Mesenchymal stem cell (in vitro differentiated cells and primary cell): ENCODE results near the gene NT5DC3.

Source experiments
- DNase-seq: peaks from one replicate; pipeline ENCODE4 v3.0.0-alpha.2; 2013
- H2AFZ ChIP-seq: one replicate; pipeline ENCODE4 v1.6.1; 2013; ENCODE audit warnings: low read depth, mild to moderate bottlenecking, control low read depth, inconsistent platforms, low read length, moderate library complexity
- H2AK5ac ChIP-seq: 2 replicates; pipeline ENCODE4 v1.6.1; 2013; ENCODE audit warnings: low read length, moderate library complexity, mild to moderate bottlenecking, inconsistent platforms; ENCODE audit not compliant: severe bottlenecking
- H2BK120ac ChIP-seq: one replicate; pipeline ENCODE4 v1.6.1; 2013; ENCODE audit warnings: low read depth, mild to moderate bottlenecking, inconsistent platforms, low read length, moderate library complexity
- H2BK12ac ChIP-seq, 2 experiments: one replicate each; pipeline ENCODE4 v1.6.1; 2013; ENCODE audit warnings: inconsistent platforms in 2 of 2, low read length in 2 of 2, mild to moderate bottlenecking in 2 of 2, moderate library complexity in 2 of 2, control low read depth in 1 of 2
- H2BK15ac ChIP-seq: one replicate; pipeline ENCODE4 v1.6.1; 2013; ENCODE audit warnings: mild to moderate bottlenecking, low read depth, inconsistent platforms; ENCODE audit not compliant: poor library complexity, severe bottlenecking
- H2BK5ac ChIP-seq: 2 replicates; pipeline ENCODE4 v1.6.1; 2013; ENCODE audit warnings: low read depth, mild to moderate bottlenecking, low read length, control low read depth, inconsistent platforms; ENCODE audit not compliant: poor library complexity, severe bottlenecking
- H3K14ac ChIP-seq, 2 experiments: one replicate each; pipeline ENCODE4 v1.6.1; 2013; ENCODE audit warnings: inconsistent platforms in 2 of 2, low read length in 2 of 2, control low read depth in 1 of 2, mild to moderate bottlenecking in 1 of 2, moderate library complexity in 1 of 2
- H3K18ac ChIP-seq, 2 experiments: one replicate each; pipeline ENCODE4 v1.6.1; 2013; ENCODE audit warnings: inconsistent platforms in 2 of 2, low read length in 2 of 2, control low read depth in 1 of 2, low read depth in 1 of 2, mild to moderate bottlenecking in 1 of 2
- H3K23ac ChIP-seq, 2 experiments: one replicate each; pipeline ENCODE4 v1.6.1; 2013; ENCODE audit warnings: inconsistent platforms in 2 of 2, low read length in 2 of 2, mild to moderate bottlenecking in 2 of 2, moderate library complexity in 2 of 2, control low read depth in 1 of 2
- H3K27ac ChIP-seq: 2 replicates; pipeline ENCODE4 v1.5.1; 2013; ENCODE audit warnings: mild to moderate bottlenecking, moderate library complexity, low read length, control low read depth, inconsistent platforms; ENCODE audit not compliant: poor library complexity, severe bottlenecking
- H3K27me3 ChIP-seq, 2 experiments: 2 replicates each; pipeline versions ENCODE4 v1.6.1 to v1.7.0; 2013; ENCODE audit warnings: low read length in 2 of 2, mild to moderate bottlenecking in 2 of 2, moderate library complexity in 2 of 2, control low read depth in 1 of 2, inconsistent platforms in 1 of 2; ENCODE audit not compliant: control insufficient read depth in 1 of 2, insufficient read depth in 1 of 2
- H3K36me3 ChIP-seq, 2 experiments: 2 replicates each; pipeline versions ENCODE4 v1.6.1 to v1.7.0; 2013; ENCODE audit warnings: low read length in 2 of 2, control low read depth in 1 of 2, inconsistent platforms in 1 of 2, low read depth in 1 of 2, mild to moderate bottlenecking in 1 of 2; ENCODE audit not compliant: insufficient read depth in 2 of 2, control insufficient read depth in 1 of 2
- H3K4ac ChIP-seq, 2 experiments: one replicate each; pipeline ENCODE4 v1.6.1; 2013; ENCODE audit warnings: inconsistent platforms in 2 of 2, low read length in 2 of 2, mild to moderate bottlenecking in 2 of 2, moderate library complexity in 2 of 2, control low read depth in 1 of 2, low read depth in 1 of 2
- H3K4me1 ChIP-seq: 2 replicates; pipeline ENCODE4 v1.6.1; 2013; ENCODE audit warnings: low read depth, low read length, control low read depth; ENCODE audit not compliant: control insufficient read depth, insufficient read depth
- H3K4me2 ChIP-seq: 2 replicates; pipeline ENCODE4 v1.6.1; 2013; ENCODE audit warnings: low read length, mild to moderate bottlenecking, inconsistent platforms; ENCODE audit not compliant: poor library complexity, severe bottlenecking
- H3K4me3 ChIP-seq, 2 experiments: 2 replicates each; pipeline versions ENCODE4 v1.5.1 to v1.7.0; 2013; ENCODE audit warnings: low read length in 2 of 2, mild to moderate bottlenecking in 2 of 2, control low read depth in 1 of 2, low read depth in 1 of 2; ENCODE audit not compliant: insufficient read depth in 1 of 2
- H3K79me1 ChIP-seq: replicated peaks from 2 replicates; pipeline ENCODE4 v1.6.1; 2013; ENCODE audit warnings: mild to moderate bottlenecking, control low read depth, low read length, inconsistent platforms; ENCODE audit not compliant: poor library complexity, severe bottlenecking
- H3K9ac ChIP-seq: 2 replicates; pipeline ENCODE4 v1.7.0; 2013; ENCODE audit warnings: mild to moderate bottlenecking, low read length, moderate library complexity
- H3K9me3 ChIP-seq: 2 replicates; pipeline ENCODE4 v1.7.0; 2013; ENCODE audit warnings: mild to moderate bottlenecking, low read length; ENCODE audit not compliant: control insufficient read depth
- H4K8ac ChIP-seq: one replicate; pipeline ENCODE4 v1.6.1; 2013; ENCODE audit warnings: inconsistent platforms, mild to moderate bottlenecking, low read length, moderate library complexity
- H4K91ac ChIP-seq: one replicate; pipeline ENCODE4 v1.6.1; 2013; ENCODE audit warnings: mild to moderate bottlenecking, low read length, inconsistent platforms
- WGBS: methylation state at CpG from one replicate; pipeline ENCODE4 v1.1.7; 2013; ENCODE audit warnings: mixed read lengths; 5-methylcytosine and 5-hydroxymethylcytosine counted together

Gene NT5DC3

DNA sequence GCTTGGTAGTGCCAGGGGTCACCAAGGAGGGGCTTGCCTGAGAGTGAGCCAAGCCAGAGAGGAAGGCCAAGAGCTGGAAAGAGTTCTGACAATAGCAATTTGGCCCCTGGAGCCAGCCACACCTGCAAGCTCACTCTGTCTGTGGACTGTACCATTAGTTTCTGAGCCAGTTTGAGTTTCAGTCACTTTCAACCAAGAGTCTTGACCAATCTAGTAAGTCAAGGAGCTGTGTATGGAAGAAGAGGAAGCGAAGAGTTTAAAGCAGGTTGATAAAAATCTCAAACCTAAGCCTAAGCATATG lies 38.5 kb downstream of the NT5DC3 start:
- peaks cover 27% of the 10 kb centered on the region for H3K4me1 ChIP-seq
- H3K9ac ChIP-seq, result no peak overlapping the region
- no peak overlapping the region for H3K14ac ChIP-seq
- no peak overlapping the region for H3K4me3 ChIP-seq
- no peaks in the 10 kb centered on the region for H3K9me3 ChIP-seq
- no peak overlapping the region for H2BK5ac ChIP-seq
- peak overlapping the region; percentile 40 for H2AK5ac ChIP-seq
- peak overlapping the region in 1 of 2 experiments; percentile 8 for H3K4ac ChIP-seq
- 100% methylated on average over 1 of the region's 1 CpG for WGBS
- no peak overlapping the region for H3K4me2 ChIP-seq
- peak overlapping the region in 1 of 2 experiments; percentile 33 for H2BK12ac ChIP-seq
- no peak overlapping the region for H2AFZ ChIP-seq
- peaks cover 5 to 10% of the 10 kb centered on the region in 2 experiments for H3K36me3 ChIP-seq
- H4K8ac ChIP-seq, result no peak overlapping the region
- no peak overlapping the region for H3K23ac ChIP-seq
- peaks cover 17% of the 10 kb centered on the region for H3K79me1 ChIP-seq
- peak overlapping the region; percentile 29 to 44 for H3K18ac ChIP-seq
- no peaks in the 10 kb centered on the region for H3K27me3 ChIP-seq
- H4K91ac ChIP-seq, result no peak overlapping the region
- no peak for DNase-seq
- no peak overlapping the region for H2BK120ac ChIP-seq
- H3K27ac ChIP-seq, result peak overlapping the region; percentile 73
- H2BK15ac ChIP-seq, result no peak overlapping the region

DNA sequence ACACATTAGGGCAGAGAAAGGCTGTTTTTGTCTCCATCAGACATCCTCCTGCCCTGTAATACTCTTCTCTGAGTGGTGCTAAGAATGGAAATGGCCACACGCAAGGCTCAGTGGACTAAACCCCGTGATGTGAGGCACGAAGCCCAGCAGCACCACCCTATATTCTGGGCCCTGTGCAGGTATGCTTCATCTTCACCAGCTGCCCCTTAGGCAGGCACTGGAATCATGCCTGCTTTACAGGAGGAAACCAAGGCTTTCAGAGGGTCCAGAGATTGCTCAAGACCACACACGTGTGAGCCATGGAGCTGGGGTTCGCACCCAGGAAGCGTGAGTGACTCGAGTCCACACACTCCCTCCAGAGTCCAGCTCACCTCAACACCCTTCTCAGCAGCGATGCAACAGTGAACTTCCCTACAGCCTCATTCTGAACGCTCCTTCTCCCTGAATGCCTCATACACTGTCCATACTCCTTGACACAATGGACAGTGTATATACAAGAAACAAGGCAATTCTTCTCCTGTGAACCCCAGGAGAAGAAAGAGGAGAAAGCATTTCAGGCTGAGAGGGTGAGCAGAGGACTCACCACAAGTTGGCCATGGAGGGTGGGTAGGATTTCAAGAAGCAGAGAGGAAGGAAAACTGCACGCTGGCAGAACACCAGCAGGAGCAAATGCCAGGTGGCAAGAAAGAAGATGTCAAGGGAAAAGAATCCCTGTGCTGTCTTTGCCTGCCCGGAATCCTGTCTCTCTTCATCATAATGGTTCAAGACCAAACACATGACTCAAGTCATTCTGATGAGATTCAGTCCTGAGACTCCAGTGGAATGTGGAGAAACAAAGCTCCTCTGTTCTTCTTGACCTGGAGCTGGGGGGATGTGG lies 39.1 kb downstream of the NT5DC3 start:
- no peak overlapping the region for H3K9ac ChIP-seq
- H3K9me3 ChIP-seq, result no peaks in the 10 kb centered on the region
- H3K4me1 ChIP-seq, result peaks cover 26% of the 10 kb centered on the region
- WGBS, result 95% methylated on average over 8 of the region's 11 CpGs
- no peak overlapping the region for H2BK120ac ChIP-seq
- H2BK5ac ChIP-seq, result no peak overlapping the region
- H3K4ac ChIP-seq, result peak overlapping the region in 1 of 2 experiments; percentile 79
- H4K91ac ChIP-seq, result peak overlapping the region; percentile 88
- H2BK15ac ChIP-seq, result no peak overlapping the region
- H3K4me2 ChIP-seq, result no peak overlapping the region
- peak overlapping the region; percentile 77 for H2AK5ac ChIP-seq
- peak; percentile 37 for DNase-seq
- peak overlapping the region in 1 of 2 experiments; percentile 50 for H3K14ac ChIP-seq
- H4K8ac ChIP-seq, result peak overlapping the region; percentile 59
- no peak overlapping the region for H2AFZ ChIP-seq
- no peak overlapping the region for H3K4me3 ChIP-seq
- peak overlapping the region; percentile 33 to 75 for H2BK12ac ChIP-seq
- H3K79me1 ChIP-seq, result peaks cover 14% of the 10 kb centered on the region
- H3K27ac ChIP-seq, result peak overlapping the region; percentile 73
- no peaks in the 10 kb centered on the region for H3K27me3 ChIP-seq
- H3K18ac ChIP-seq, result peak overlapping the region; percentile 44 to 78
- peaks cover 2 to 11% of the 10 kb centered on the region in 2 experiments for H3K36me3 ChIP-seq
- H3K23ac ChIP-seq, result no peak overlapping the region

DNA sequence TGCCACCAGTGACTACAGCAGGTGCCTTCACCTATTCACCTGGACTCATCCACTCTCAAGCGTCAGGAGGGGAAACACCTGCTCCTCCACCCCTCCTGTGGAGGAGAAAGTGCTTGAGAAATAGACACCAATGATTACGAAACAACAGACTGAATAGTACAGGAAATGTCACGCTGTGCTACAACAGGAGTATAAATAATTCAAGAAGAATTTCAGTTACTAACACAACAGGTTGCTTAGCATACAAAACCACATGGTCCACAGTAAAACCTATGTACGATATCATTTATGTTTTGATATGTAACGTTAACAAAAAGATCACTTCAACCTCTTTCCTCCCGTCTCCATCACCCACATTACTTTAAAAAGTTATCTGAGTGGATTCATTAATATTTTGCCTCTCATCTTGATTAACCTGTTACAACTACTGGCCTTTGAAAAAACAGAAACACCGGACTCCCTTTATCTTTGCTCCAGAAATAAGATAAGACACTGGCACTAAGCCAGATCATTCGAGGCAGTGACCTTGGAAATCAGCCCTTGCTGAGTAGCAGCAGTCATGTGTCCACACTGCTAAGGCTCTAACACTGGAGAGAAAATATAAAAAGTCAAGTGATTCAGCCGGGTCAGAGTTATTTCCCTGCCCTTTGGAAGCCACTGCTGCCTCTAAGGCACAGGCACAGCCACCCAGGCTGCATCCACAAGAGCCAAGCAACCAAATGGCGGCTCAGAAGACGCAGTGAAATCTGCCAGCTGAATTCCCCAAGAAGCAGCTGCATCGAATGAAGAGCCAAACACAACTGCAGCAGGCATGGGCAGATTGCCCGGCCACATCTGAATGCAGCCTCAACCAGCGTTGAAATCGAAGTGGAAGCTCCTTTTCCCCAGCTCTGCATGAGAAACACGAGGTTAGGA lies 40.9 kb downstream of the NT5DC3 start:
- H3K14ac ChIP-seq, result no peak overlapping the region
- H3K9ac ChIP-seq, result peak overlapping the region; percentile 23
- H2BK12ac ChIP-seq, result no peak overlapping the region
- H3K27me3 ChIP-seq, result no peaks in the 10 kb centered on the region
- no peak overlapping the region for H2AFZ ChIP-seq
- peak overlapping the region; percentile 54 to 60 for H3K4ac ChIP-seq
- DNase-seq, result peak; percentile 61
- H2BK120ac ChIP-seq, result no peak overlapping the region
- peak overlapping the region; percentile 57 for H3K27ac ChIP-seq
- H2BK15ac ChIP-seq, result no peak overlapping the region
- H3K4me1 ChIP-seq, result peaks cover 19% of the 10 kb centered on the region
- H2BK5ac ChIP-seq, result peak overlapping the region; percentile 35
- H3K23ac ChIP-seq, result no peak overlapping the region
- H3K4me2 ChIP-seq, result no peak overlapping the region
- peak overlapping the region in 1 of 2 experiments; percentile 18 for H3K18ac ChIP-seq
- peak overlapping the region in 1 of 2 experiments; percentile 34 for H3K4me3 ChIP-seq
- H4K91ac ChIP-seq, result peak overlapping the region; percentile 49
- H3K36me3 ChIP-seq, result peaks cover 8 to 18% of the 10 kb centered on the region in 2 experiments
- H2AK5ac ChIP-seq, result peak overlapping the region; percentile 69
- 86% methylated on average over 13 of the region's 16 CpGs for WGBS
- H4K8ac ChIP-seq, result peak overlapping the region; percentile 84
- H3K9me3 ChIP-seq, result no peaks in the 10 kb centered on the region
- peaks cover 22% of the 10 kb centered on the region for H3K79me1 ChIP-seq

DNA sequence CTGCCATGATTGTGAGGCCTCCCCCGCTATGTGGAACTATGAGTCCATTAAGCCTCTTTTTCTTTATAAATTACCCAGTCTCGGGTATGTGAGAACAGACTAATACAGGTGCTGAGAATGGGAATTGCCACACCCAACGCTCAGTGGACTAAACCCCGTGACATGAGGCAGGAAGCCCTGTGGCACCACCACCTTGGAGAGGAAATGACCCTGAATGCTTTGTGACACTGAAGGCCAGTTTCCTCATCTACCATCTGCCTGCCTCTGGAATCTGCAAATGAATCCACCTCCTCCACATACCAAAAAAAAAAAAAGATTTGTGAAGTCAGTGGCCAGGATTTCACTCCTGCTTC lies 41.6 kb downstream of the NT5DC3 start:
- H2BK12ac ChIP-seq, result no peak overlapping the region
- no peak overlapping the region for H3K4me2 ChIP-seq
- H2BK120ac ChIP-seq, result no peak overlapping the region
- H3K36me3 ChIP-seq, result peaks cover 11 to 24% of the 10 kb centered on the region in 2 experiments
- peak overlapping the region; percentile 56 for H3K27ac ChIP-seq
- no peaks in the 10 kb centered on the region for H3K27me3 ChIP-seq
- H2BK5ac ChIP-seq, result no peak overlapping the region
- no peak overlapping the region for H3K4ac ChIP-seq
- H4K8ac ChIP-seq, result no peak overlapping the region
- no peaks in the 10 kb centered on the region for H3K9me3 ChIP-seq
- no peak for DNase-seq
- H2AK5ac ChIP-seq, result no peak overlapping the region
- H3K14ac ChIP-seq, result no peak overlapping the region
- H3K79me1 ChIP-seq, result peaks cover 22% of the 10 kb centered on the region
- H2BK15ac ChIP-seq, result no peak overlapping the region
- H3K9ac ChIP-seq, result no peak overlapping the region
- no peak overlapping the region for H3K23ac ChIP-seq
- H3K4me1 ChIP-seq, result peaks cover 19% of the 10 kb centered on the region
- WGBS, result 92% methylated on average over 4 of the region's 4 CpGs
- no peak overlapping the region for H2AFZ ChIP-seq
- no peak overlapping the region for H4K91ac ChIP-seq
- H3K18ac ChIP-seq, result no peak overlapping the region
- H3K4me3 ChIP-seq, result no peak overlapping the region
